HEK293 (cell line): Measurements from ENCODE around the gene ARHGAP45.

ENCODE experiments used
- CTCF ChIA-PET: fragments of 350-600 bp; formaldehyde crosslinking; extraction: SDS; loops from one replicate; lab custom pipeline; 2021; ENCODE audit warnings: antibody characterized with exemption; lab: Yijun Ruan, JAX
- POLR2A ChIA-PET: fragments of 300-600 bp; formaldehyde crosslinking; extraction: SDS; loops from one replicate; lab custom pipeline; 2020; ENCODE audit warnings: antibody characterized with exemption, inconsistent platforms; lab: Yijun Ruan, JAX
- H3K27ac ChIP-seq: fragments of 200-500 bp; sonication (Bioruptor generic); 2 replicates; pipeline ENCODE4 v1.5.1; 2014; ENCODE audit warnings: low read depth, low read length, control low read depth, inconsistent platforms; ENCODE audit errors: extremely low read depth
- H3K36me3 ChIP-seq, 2 experiments: fragments of 200-500 bp in 1 of 2; sonication (Bioruptor generic) in 1 of 2; 1 replicate in 1 of 2; 2 replicates in 1 of 2; pipeline ENCODE4 v1.5.1; 2014 to 2017; ENCODE audit warnings: inconsistent platforms in 2 of 2, low read length in 2 of 2; ENCODE audit not compliant: control insufficient read depth in 2 of 2, insufficient read depth in 1 of 2
- H3K4me1 ChIP-seq: fragments of 200-500 bp; sonication (Bioruptor generic); 2 replicates; pipeline ENCODE4 v1.5.1; 2014; ENCODE audit warnings: mild to moderate bottlenecking, low read length, inconsistent platforms; ENCODE audit not compliant: control insufficient read depth, insufficient read depth
- H3K4me3 ChIP-seq: 2 replicates; pipeline ENCODE4 v1.5.1; 2011; ENCODE audit warnings: low read depth, mild to moderate bottlenecking, control low read depth, low read length, moderate library complexity
- H3K9me3 ChIP-seq: fragments of 200-500 bp; sonication (Bioruptor generic); 2 replicates; pipeline ENCODE4 v1.5.1; 2014; ENCODE audit warnings: low read depth, low read length, inconsistent platforms; ENCODE audit not compliant: control insufficient read depth, insufficient read depth
- OVOL3 ChIP-seq: fragments of 450-650 bp; formaldehyde crosslinking; IDR thresholded peaks from 2 replicates; pipeline ENCODE4 v1.5.1; 2016; ENCODE audit warnings: missing biosample characterization, missing genetic modification characterization
- TRIM28 ChIP-seq: IDR thresholded peaks from 2 replicates; pipeline ENCODE4 v1.6.1; 2011; ENCODE audit warnings: low read length, control low read depth, borderline replicate concordance
- ZBTB20 ChIP-seq: fragments of 450-650 bp; formaldehyde crosslinking; IDR thresholded peaks from 2 replicates; pipeline ENCODE4 v1.5.1; 2016; ENCODE audit warnings: missing biosample characterization, missing genetic modification characterization
- ZBTB7A ChIP-seq: fragments of 450-650 bp; formaldehyde crosslinking; IDR thresholded peaks from 2 replicates; pipeline ENCODE4 v1.5.1; 2016; ENCODE audit warnings: low read depth, missing biosample characterization, missing genetic modification characterization
- ZFP37 ChIP-seq: fragments of 450-650 bp; formaldehyde crosslinking; IDR thresholded peaks from 2 replicates; pipeline ENCODE4 v1.5.1; 2016; ENCODE audit warnings: missing biosample characterization, missing genetic modification characterization
- ZNF121 ChIP-seq: fragments of 450-650 bp; formaldehyde crosslinking; IDR thresholded peaks from 2 replicates; pipeline ENCODE4 v1.5.1; 2016; ENCODE audit warnings: missing biosample characterization, missing genetic modification characterization
- ZNF140 ChIP-seq: fragments of 450-650 bp; formaldehyde crosslinking; IDR thresholded peaks from 2 replicates; pipeline ENCODE4 v1.5.1; 2016; ENCODE audit warnings: missing biosample characterization, missing genetic modification characterization
- ZNF514 ChIP-seq: fragments of 450-650 bp; formaldehyde crosslinking; IDR thresholded peaks from 2 replicates; pipeline ENCODE4 v1.5.1; 2016; ENCODE audit warnings: missing biosample characterization, missing genetic modification characterization
- ZNF585B ChIP-seq: fragments of 450-650 bp; formaldehyde crosslinking; IDR thresholded peaks from 2 replicates; pipeline ENCODE4 v1.5.1; 2016; ENCODE audit warnings: missing biosample characterization, missing genetic modification characterization
- ZNF600 ChIP-seq: fragments of 450-650 bp; formaldehyde crosslinking; IDR thresholded peaks from 2 replicates; pipeline ENCODE4 v1.5.1; 2016; ENCODE audit warnings: missing biosample characterization, missing genetic modification characterization
- ZNF664 ChIP-seq: fragments of 450-650 bp; formaldehyde crosslinking; IDR thresholded peaks from 2 replicates; pipeline ENCODE4 v1.5.1; 2016; ENCODE audit warnings: missing biosample characterization, missing genetic modification characterization
- ZNF776 ChIP-seq: fragments of 450-650 bp; formaldehyde crosslinking; IDR thresholded peaks from 2 replicates; pipeline ENCODE4 v1.5.0; 2017; ENCODE audit warnings: missing biosample characterization, missing genetic modification characterization, borderline replicate concordance
- TF ChIP-seq, protein P1 (sequence below): fragments of 450-650 bp; formaldehyde crosslinking; IDR thresholded peaks from 2 replicates; pipeline ENCODE4 v1.5.1; 2016; ENCODE audit warnings: missing biosample characterization, missing genetic modification characterization
- TF ChIP-seq, protein P2 (sequence below): fragments of 450-650 bp; formaldehyde crosslinking; IDR thresholded peaks from 2 replicates; pipeline ENCODE4 v1.5.1; 2016; ENCODE audit warnings: missing biosample characterization, missing genetic modification characterization, borderline replicate concordance
- TF ChIP-seq, protein P3 (sequence below): fragments of 450-650 bp; formaldehyde crosslinking; IDR thresholded peaks from 2 replicates; pipeline ENCODE4 v1.5.1; 2016; ENCODE audit warnings: missing biosample characterization, missing genetic modification characterization, low read depth
- TF ChIP-seq, protein P4 (sequence below): fragments of 450-650 bp; formaldehyde crosslinking; IDR thresholded peaks from 2 replicates; pipeline ENCODE4 v1.5.1; 2017; ENCODE audit warnings: missing biosample characterization, missing genetic modification characterization

Gene ARHGAP45

DNA sequence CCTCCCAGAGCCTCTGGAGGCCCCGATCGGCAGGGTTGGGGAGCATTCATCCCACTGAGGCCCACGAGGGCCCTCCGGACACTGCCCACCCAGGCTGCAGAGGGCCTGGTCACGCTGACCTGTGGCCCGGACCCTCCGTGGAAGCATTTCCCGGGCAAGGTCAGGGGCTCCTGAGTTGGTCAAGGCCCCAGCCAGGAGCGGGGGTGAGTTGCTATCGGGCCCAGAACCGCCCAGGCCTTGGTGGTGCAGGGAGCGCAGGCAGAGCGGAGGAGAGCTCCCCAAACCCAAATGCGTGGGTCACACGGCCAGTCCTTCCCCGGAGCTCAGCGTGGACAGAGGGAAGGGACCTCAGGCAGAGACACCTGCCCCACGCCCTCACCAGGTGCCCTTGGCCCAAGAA lies 62.6 kb downstream of the ARHGAP45 start:
- TF ChIP-seq, protein P1, sequence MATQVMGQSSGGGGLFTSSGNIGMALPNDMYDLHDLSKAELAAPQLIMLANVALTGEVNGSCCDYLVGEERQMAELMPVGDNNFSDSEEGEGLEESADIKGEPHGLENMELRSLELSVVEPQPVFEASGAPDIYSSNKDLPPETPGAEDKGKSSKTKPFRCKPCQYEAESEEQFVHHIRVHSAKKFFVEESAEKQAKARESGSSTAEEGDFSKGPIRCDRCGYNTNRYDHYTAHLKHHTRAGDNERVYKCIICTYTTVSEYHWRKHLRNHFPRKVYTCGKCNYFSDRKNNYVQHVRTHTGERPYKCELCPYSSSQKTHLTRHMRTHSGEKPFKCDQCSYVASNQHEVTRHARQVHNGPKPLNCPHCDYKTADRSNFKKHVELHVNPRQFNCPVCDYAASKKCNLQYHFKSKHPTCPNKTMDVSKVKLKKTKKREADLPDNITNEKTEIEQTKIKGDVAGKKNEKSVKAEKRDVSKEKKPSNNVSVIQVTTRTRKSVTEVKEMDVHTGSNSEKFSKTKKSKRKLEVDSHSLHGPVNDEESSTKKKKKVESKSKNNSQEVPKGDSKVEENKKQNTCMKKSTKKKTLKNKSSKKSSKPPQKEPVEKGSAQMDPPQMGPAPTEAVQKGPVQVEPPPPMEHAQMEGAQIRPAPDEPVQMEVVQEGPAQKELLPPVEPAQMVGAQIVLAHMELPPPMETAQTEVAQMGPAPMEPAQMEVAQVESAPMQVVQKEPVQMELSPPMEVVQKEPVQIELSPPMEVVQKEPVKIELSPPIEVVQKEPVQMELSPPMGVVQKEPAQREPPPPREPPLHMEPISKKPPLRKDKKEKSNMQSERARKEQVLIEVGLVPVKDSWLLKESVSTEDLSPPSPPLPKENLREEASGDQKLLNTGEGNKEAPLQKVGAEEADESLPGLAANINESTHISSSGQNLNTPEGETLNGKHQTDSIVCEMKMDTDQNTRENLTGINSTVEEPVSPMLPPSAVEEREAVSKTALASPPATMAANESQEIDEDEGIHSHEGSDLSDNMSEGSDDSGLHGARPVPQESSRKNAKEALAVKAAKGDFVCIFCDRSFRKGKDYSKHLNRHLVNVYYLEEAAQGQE (tag by site-specific recombination) = no peak
- no peak for TF ChIP-seq ZNF585B
- TF ChIP-seq ZNF121 = no peak
- no peak for TF ChIP-seq TRIM28
- TF ChIP-seq, protein P2, sequence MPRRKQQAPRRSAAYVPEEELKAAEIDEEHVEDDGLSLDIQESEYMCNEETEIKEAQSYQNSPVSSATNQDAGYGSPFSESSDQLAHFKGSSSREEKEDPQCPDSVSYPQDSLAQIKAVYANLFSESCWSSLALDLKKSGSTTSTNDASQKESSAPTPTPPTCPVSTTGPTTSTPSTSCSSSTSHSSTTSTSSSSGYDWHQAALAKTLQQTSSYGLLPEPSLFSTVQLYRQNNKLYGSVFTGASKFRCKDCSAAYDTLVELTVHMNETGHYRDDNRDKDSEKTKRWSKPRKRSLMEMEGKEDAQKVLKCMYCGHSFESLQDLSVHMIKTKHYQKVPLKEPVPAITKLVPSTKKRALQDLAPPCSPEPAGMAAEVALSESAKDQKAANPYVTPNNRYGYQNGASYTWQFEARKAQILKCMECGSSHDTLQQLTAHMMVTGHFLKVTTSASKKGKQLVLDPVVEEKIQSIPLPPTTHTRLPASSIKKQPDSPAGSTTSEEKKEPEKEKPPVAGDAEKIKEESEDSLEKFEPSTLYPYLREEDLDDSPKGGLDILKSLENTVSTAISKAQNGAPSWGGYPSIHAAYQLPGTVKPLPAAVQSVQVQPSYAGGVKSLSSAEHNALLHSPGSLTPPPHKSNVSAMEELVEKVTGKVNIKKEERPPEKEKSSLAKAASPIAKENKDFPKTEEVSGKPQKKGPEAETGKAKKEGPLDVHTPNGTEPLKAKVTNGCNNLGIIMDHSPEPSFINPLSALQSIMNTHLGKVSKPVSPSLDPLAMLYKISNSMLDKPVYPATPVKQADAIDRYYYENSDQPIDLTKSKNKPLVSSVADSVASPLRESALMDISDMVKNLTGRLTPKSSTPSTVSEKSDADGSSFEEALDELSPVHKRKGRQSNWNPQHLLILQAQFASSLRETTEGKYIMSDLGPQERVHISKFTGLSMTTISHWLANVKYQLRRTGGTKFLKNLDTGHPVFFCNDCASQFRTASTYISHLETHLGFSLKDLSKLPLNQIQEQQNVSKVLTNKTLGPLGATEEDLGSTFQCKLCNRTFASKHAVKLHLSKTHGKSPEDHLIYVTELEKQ (tag by site-specific recombination) = no peak
- TF ChIP-seq, protein P3, sequence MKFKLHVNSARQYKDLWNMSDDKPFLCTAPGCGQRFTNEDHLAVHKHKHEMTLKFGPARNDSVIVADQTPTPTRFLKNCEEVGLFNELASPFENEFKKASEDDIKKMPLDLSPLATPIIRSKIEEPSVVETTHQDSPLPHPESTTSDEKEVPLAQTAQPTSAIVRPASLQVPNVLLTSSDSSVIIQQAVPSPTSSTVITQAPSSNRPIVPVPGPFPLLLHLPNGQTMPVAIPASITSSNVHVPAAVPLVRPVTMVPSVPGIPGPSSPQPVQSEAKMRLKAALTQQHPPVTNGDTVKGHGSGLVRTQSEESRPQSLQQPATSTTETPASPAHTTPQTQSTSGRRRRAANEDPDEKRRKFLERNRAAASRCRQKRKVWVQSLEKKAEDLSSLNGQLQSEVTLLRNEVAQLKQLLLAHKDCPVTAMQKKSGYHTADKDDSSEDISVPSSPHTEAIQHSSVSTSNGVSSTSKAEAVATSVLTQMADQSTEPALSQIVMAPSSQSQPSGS (tag by site-specific recombination) = no peak
- TF ChIP-seq ZBTB7A (tag by site-specific recombination) = no peak
- TF ChIP-seq ZNF776 (tag by site-specific recombination) = no peak
- TF ChIP-seq OVOL3 (tag by site-specific recombination) = no peak
- TF ChIP-seq ZFP37 (tag by site-specific recombination) = no peak
- no peak for TF ChIP-seq ZNF514 (tag by site-specific recombination)
- H3K4me3 ChIP-seq = no peak overlapping the region
- H3K9me3 ChIP-seq = no peaks in the 10 kb centered on the region
- H3K4me1 ChIP-seq = 0 out of 2 replicates have a peak, but pooled peaks cover 2% of the 10 kb centered on the region
- ChIA-PET CTCF (interaction anchor here (0.5 to 2.1 kb wide), 3 partner anchors 16 to 207 kb away, joined by 3 to 4 read pairs (median 4); no protein-coding TSS in a partner anchor), POLR2A (no interaction called here)
- H3K36me3 ChIP-seq = peaks cover 0 to 28% of the 10 kb centered on the region in 2 experiments; a peak in 2 of 3 replicates
- no peak overlapping the region for H3K27ac ChIP-seq

DNA sequence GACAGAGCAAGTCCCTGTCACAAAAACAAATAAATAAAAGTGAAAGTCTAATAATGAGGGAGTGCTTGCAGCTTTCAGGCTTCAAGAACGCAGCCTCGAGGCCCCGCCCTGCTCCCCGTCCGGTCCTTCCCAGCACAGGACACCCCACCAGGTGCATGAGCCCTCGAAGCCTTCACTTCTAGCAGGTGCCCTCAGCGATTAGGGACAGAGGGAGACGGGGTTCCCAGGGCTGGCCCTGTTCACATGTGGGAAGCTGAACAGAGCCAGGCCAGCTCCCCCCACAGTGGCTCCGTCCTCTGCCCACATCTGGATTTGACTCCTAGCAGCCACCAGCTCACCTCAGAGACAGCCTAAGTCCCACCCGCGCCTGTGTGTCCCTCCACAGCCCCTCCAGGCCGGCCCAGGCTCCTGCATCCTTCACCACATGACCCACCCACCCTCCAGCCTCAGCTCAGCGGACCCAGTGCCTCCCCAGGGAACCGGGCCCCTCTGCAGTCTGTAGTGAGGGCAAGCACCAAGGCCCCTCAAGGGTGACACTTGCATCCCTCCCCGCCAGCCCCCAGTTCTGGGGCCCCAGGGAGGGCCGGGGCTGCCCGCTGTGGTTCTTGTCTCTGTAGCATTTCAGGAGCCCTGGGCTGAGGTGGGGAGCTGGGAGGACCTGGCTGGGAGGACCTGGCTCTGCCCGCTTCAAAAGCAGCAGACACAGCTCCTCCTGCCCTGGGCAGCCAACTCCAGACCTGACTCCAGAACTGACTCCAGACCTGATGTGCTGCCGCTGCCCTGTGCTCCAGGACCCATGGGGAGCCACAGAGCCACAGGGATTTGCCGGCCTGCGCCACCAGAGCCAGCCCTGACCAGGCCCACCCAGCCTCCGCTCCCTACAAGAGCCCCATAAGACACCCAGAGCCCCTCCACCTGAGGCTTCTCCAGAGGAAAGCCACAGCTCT lies 64.1 kb downstream of the ARHGAP45 start:
- CTCF ChIA-PET = interaction anchor here (0.5 to 1.3 kb wide), 2 partner anchors 18 to 99 kb away, joined by 3 to 5 read pairs; no protein-coding TSS in a partner anchor
- Histone ChIP-seq H3K36me3 (peaks cover 0 to 25% of the 10 kb centered on the region in 2 experiments; a peak in 2 of 3 replicates), H3K27ac (no peak overlapping the region), H3K4me1 (0 out of 2 replicates have a peak, but pooled peaks cover 2% of the 10 kb centered on the region), H3K4me3 (no peak overlapping the region), H3K9me3 (no peaks in the 10 kb centered on the region)
- POLR2A ChIA-PET = interaction anchor here (0.6 to 0.9 kb wide), 2 partner anchors 28 to 91 kb away, joined by 3 read pairs; partner anchors contain the start of gene ABCA7
- TF ChIP-seq, protein P4, sequence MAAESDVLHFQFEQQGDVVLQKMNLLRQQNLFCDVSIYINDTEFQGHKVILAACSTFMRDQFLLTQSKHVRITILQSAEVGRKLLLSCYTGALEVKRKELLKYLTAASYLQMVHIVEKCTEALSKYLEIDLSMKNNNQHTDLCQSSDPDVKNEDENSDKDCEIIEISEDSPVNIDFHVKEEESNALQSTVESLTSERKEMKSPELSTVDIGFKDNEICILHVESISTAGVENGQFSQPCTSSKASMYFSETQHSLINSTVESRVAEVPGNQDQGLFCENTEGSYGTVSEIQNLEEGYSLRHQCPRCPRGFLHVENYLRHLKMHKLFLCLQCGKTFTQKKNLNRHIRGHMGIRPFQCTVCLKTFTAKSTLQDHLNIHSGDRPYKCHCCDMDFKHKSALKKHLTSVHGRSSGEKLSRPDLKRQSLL (tag by site-specific recombination) = peak; percentile 24; the same call in 1 of the 2 replicates
- no peak for TF ChIP-seq ZNF140 (tag by site-specific recombination)
- TF ChIP-seq ZNF600 (tag by site-specific recombination) = peak; percentile 82
- no peak for TF ChIP-seq ZNF664 (tag by site-specific recombination)
- TF ChIP-seq ZBTB20 = no peak
